ENCODE data around the gene GTSE1.

GTSE1 gene

DNA sequence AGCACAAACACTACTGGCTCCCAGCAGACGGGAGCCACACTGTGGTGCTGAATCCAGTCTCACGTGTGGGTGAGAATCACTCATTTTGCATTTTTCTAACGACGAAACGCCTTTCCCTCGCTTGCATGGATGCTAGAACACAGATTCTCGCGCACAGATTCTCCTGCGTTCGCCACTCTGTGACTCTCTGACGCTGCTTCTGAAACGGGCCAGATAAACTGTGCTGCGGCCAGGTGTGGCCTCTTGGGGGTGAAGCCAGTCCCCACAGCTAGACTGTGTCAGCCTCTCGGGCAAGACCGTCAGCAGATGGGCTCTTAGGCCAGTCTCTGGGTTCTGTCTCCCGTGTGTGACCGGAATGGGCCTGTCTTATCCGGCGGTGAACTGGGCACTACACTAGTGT, 83.4 kb downstream of the GTSE1 start:
- no peak for DNase-seq (ENCODE audit: low read depth)

Measured in activated T-helper 1 cell treated with Interleukin-2 at 50 U/mL for 16 hours (primary cell).